Measurements from ENCODE around the gene CNIH2. TPM values are rescaled to one million over a fixed set of nuclear protein-coding genes. Genes with fewer than 3 reads are reported as not detected.

CNIH2 gene
- total RNA-seq, 3 donors from 2014 or later: 0.48 TPM; not detected in 2

- no peak overlapping the region for H3K27ac ChIP-seq
- H3K36me3 ChIP-seq: no peaks in the 10 kb centered on the region
- DNase-seq (ENCODE audit: low spot score in 2 of 2): no peak
- no peak overlapping the region for H3K4me3 ChIP-seq
- H3K9me3 ChIP-seq: no peaks in the 10 kb centered on the region
- no peaks in the 10 kb centered on the region for H3K4me1 ChIP-seq
- intact Hi-C loops (cut with DNase I; ENCODE audit: low total_unique reads): no loop called here
- TF ChIP-seq, protein P1, sequence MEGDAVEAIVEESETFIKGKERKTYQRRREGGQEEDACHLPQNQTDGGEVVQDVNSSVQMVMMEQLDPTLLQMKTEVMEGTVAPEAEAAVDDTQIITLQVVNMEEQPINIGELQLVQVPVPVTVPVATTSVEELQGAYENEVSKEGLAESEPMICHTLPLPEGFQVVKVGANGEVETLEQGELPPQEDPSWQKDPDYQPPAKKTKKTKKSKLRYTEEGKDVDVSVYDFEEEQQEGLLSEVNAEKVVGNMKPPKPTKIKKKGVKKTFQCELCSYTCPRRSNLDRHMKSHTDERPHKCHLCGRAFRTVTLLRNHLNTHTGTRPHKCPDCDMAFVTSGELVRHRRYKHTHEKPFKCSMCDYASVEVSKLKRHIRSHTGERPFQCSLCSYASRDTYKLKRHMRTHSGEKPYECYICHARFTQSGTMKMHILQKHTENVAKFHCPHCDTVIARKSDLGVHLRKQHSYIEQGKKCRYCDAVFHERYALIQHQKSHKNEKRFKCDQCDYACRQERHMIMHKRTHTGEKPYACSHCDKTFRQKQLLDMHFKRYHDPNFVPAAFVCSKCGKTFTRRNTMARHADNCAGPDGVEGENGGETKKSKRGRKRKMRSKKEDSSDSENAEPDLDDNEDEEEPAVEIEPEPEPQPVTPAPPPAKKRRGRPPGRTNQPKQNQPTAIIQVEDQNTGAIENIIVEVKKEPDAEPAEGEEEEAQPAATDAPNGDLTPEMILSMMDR (IDR thresholded peaks at IDR 0.05): no peak
- TF ChIP-seq POLR2A (IDR thresholded peaks at IDR 0.05) (no peak), POLR2AphosphoS5 (IDR thresholded peaks at IDR 0.05) (no peak)
- no peaks in the 10 kb centered on the region for H3K27me3 ChIP-seq
These were observed 45.2 kb upstream of the CNIH2 start for GRCh38 chr11:66232769-66233168.

DNA sequence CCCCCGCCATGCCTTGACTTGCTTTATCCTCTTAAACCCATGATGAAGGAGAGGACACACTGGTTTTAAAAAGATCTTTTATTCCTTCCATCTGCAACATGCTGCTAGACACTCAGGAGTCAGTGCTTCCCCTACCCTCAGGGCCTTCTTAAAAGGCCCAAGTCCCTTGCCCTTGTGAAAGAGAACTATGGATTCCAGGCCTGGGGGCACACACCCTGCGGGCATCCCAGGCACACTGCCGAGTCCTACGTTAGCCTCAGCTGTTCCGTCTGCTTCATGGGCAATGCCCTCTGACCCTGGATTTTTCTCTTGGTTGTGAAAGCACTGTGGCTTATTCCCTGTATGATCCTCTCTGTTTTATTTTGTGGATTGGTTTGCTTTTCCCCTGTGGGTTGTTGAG is 44.7 kb upstream of the CNIH2 start:
- no peaks in the 10 kb centered on the region for H3K9me3 ChIP-seq
- TF ChIP-seq POLR2AphosphoS5 (IDR thresholded peaks at IDR 0.05) (no peak), POLR2A (IDR thresholded peaks at IDR 0.05) (no peak)
- TF ChIP-seq, protein P1 (IDR thresholded peaks at IDR 0.05): no peak
- no peak overlapping the region for H3K4me3 ChIP-seq
- H3K4me1 ChIP-seq: no peaks in the 10 kb centered on the region
- no peak for DNase-seq (ENCODE audit: low spot score in 2 of 2)
- H3K27me3 ChIP-seq: no peaks in the 10 kb centered on the region
- intact Hi-C loops (cut with DNase I; ENCODE audit: low total_unique reads): no loop called here
- no peaks in the 10 kb centered on the region for H3K36me3 ChIP-seq
- H3K27ac ChIP-seq: no peak overlapping the region

DNA sequence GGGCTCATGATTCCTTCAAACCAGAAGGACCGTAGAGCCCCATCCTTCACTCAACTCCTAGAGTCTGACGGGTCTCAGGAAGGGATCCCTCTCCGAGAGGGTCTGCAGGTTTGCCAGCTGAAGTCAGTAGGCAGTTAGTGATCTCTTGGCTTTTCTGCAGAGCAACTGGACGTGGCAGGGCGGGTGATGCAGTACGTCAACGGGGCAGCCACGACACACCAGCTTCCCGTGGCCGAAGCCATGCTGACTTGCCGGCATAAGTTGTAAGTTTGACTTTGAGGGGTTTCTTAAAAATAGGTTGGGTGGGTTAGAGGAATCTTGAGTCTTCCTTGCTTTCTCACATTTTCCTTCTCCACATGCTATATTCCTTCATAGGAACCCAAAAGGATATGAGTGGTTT is 42.8 kb upstream of the CNIH2 start:
- no peak overlapping the region for H3K27ac ChIP-seq
- intact Hi-C loops (cut with DNase I; ENCODE audit: low total_unique reads): no loop called here
- H3K36me3 ChIP-seq: no peaks in the 10 kb centered on the region
- H3K4me1 ChIP-seq: no peaks in the 10 kb centered on the region
- no peaks in the 10 kb centered on the region for H3K9me3 ChIP-seq
- no peak overlapping the region for H3K4me3 ChIP-seq
- no peaks in the 10 kb centered on the region for H3K27me3 ChIP-seq
- TF ChIP-seq, protein P1 (IDR thresholded peaks at IDR 0.05): no peak
- TF ChIP-seq POLR2A (IDR thresholded peaks at IDR 0.05) (no peak), POLR2AphosphoS5 (IDR thresholded peaks at IDR 0.05) (no peak)
- DNase-seq (ENCODE audit: low spot score in 2 of 2): no peak

DNA sequence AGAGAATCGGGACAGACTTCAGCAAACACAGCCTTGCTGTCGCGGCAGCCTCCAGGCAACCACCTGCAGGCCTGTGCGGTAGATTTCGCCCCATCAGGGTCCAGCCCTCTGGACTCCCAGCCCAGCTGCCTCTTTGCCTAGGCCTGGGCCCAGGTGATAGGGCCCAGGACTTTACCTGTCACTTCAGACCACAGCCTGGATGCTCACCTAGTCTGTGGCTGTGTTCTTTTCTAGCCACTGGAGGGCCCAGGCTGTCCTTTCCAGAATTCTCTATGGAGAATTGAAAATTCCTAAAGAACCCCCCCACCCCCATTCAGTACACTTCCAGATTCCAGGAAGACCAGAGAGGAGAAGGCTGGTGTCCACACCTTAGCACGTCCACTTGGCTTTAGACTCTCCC is 40.1 kb upstream of the CNIH2 start:
- TF ChIP-seq, protein P1 (IDR thresholded peaks at IDR 0.05): no peak
- no peak for TF ChIP-seq POLR2A (IDR thresholded peaks at IDR 0.05)
- no peak for TF ChIP-seq POLR2AphosphoS5 (IDR thresholded peaks at IDR 0.05)

DNA sequence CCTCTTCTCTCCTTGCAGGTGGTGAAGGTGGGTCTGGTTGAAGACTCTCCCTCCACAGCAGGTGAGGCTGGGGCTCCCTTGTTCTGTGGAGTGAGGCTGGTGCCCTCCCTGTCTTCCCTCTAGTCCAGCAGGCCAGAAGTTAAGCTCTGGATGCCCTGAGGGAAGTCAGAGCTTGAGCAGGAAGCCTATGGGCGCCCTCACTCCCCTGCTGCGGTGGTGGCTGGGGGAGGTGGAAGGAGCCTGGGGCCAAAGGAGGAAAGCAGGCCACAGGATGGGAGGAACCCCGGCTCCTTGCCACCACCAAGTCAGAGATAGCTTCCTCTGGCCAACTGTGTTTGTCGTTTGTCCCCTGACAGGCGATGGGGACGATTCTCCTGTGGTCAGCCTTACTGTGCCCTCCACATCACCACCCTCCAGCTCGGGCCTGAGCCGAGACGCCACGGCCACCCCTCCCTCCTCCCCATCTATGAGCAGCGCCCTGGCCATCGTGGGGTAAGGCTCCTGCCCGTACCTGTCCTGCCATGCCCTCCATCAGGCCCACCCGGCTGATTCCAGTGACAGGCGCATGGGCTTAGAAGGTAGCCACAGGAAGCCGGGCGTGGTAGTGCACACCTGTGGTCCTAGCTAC is 39.1 kb upstream of the CNIH2 start:
- no peaks in the 10 kb centered on the region for H3K9me3 ChIP-seq
- no peak for DNase-seq (ENCODE audit: low spot score in 2 of 2)
- H3K27me3 ChIP-seq: no peaks in the 10 kb centered on the region
- intact Hi-C loops (cut with DNase I; ENCODE audit: low total_unique reads): no loop called here
- no peak overlapping the region for H3K4me3 ChIP-seq
- no peak overlapping the region for H3K27ac ChIP-seq
- no peaks in the 10 kb centered on the region for H3K36me3 ChIP-seq
- H3K4me1 ChIP-seq: no peaks in the 10 kb centered on the region
- TF ChIP-seq POLR2AphosphoS5 (IDR thresholded peaks at IDR 0.05) (no peak), POLR2A (IDR thresholded peaks at IDR 0.05) (no peak)
- TF ChIP-seq, protein P1 (IDR thresholded peaks at IDR 0.05): no peak

More for the DNA sequence above, 40.1 kb upstream of the CNIH2 start:
- intact Hi-C loops (cut with DNase I; ENCODE audit: low total_unique reads): no loop called here
- no peaks in the 10 kb centered on the region for H3K36me3 ChIP-seq
- no peaks in the 10 kb centered on the region for H3K27me3 ChIP-seq
- no peak overlapping the region for H3K27ac ChIP-seq
- H3K9me3 ChIP-seq: no peaks in the 10 kb centered on the region
- no peak for DNase-seq (ENCODE audit: low spot score in 2 of 2)
- H3K4me1 ChIP-seq: no peaks in the 10 kb centered on the region
- no peak overlapping the region for H3K4me3 ChIP-seq
